GM19324 (cell line): ENCODE results near the gene ATP13A3.
"Not testable (repeated sequence)": the region's sequence is repeated elsewhere in the genome, so short reads cannot be mapped to it uniquely, and the experiment has no call there.

Source experiments
- ATAC-seq: cut with Tn5 transposase; IDR thresholded peaks from one replicate; pipeline ENCODE4 v1.9.1; 2021; ENCODE audit warnings: mild to moderate bottlenecking, moderate library complexity; ENCODE audit not compliant: unreplicated experiment, low FRiP score

Gene ATP13A3

DNA sequence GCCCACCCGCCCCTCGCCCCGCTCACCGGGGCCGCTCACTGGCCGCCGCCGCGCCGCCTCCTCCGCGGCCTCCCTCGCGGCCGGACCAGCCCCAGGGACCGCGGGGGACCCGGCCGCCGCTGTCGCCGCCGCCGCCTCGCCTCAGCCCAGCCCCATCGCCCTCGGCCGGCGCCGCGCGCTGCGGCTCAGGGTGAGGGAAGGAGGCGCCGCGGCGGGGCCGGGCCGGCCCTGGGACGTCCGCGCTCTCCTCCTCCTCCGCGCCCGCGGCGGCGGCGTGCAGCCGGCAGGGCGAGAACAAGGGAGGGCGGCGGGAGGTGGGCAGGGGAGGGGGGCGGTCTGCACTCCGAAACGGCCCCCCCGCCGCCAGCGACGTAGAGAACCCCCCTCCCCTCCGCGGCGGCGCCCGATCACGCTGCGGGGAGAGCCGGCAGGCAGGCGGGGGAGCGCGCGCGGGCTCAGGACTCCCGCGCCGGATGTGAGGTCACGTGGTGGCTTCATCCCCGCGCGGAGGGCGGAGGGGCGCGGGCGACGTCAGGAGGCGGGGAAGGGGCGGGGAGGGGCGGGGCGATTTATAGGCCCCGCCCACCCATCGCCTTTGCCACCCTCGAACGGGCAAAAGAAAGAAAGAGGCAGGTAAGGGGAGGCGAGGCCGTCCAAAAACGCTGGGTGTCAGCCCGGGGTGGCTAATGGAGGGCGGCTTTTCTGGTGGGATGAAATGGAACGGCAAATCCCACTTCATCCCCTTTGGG lies at the start of gene ATP13A3:
Gene ATP13A3, minus strand, starts transcription at position 463 of the 749 bp plus-strand sequence. CDS start 24,812 bp downstream, outside the sequence.
- peak; percentile 81 for ATAC-seq

DNA sequence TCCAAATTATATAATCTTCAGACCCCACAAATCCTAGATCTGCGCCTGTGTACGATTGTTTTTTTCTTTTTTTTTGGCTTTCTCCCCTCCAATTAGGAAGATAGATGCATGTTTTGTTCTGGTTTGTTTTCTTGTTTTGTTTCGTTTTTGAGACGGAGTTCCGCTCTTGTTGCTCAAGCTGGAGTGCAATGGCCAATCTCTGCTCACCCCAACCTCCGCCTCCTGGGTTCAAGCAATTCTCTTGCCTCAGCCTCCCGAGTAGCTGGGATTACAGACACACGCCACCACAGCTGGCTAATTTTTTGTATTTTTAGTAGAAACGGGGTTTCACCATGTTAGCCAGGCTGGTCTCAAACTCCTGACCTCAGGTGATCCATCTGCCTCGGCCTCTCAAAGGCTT lies 48.4 kb upstream of the ATP13A3 start:
- not testable (repeated sequence) for ATAC-seq

DNA sequence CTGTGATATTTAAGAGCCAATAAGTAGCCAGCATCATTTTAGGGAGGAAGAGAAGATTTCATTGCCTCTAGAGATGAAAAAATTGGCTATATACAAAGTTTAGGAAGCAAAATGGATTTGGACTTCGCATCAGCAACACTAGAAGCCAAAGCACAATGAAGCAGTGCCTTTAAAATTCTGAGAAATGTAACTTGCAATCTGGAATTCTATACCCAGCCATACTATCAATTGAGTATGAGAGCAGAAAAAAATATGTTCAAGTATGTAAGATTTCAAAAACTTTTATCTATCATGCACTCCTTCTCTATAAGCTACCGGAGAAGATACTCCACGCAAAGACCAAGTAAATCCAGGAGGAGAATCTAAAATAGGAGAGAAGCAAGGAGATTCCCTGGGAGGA lies 47.4 kb upstream of the ATP13A3 start:
- no peak for ATAC-seq

DNA sequence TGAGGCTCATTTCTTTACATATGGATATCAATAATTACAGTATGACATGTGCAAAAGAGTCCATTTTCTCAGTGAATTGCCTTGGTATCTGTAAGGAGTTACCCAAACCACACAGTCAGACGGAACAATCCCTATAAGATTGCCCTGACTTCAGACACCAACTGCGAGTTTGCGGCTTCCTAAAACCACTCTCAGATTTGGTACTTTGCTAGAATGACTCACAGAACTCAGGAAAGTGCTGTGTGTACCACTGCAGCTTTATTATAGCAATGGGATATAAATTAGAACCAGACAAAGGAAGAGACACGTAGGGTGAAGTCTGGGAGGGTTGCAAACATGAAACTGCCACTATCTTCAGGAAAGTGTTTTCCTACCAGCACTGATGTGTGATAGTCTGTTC lies 45.8 kb upstream of the ATP13A3 start:
- no peak for ATAC-seq

DNA sequence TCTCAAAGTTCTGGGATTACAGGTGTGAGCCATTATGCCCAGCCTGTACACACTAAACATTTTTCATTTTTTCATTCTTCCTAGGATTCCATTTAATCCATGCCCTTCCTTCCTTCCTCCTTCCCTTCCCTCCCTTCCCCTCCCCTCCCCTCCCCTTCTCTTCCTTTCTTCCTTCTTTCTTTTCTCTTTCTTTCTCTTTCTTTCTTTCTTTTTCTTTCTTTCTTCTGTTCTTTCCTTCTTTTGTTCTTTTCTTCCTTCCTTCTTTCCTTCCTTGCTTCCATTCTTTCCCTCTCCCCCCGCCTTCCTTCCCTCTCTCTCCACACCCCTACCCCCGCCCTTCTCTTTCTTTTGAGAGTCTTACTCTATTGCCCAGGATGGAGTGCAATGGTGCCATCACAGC lies 40.9 kb upstream of the ATP13A3 start:
- no peak for ATAC-seq

DNA sequence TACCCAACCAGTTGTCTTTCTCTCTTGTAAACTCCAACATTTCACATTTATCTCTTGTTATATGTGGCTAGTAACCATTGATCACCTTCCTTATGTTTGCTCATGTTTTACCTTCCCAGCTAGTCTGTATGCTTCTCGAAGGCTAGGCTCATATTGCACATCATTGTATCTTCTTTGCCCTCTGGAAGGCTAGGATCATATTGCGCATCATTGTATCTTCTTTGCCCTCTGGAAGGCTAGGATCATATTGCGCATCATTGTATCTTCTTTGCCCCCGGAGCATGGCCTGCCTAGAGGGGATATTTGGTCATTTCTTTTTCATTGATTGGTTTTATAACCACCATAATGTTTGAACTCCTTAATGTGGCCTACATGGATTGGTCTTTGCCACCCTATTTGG lies 39.4 kb upstream of the ATP13A3 start:
- no peak for ATAC-seq

DNA sequence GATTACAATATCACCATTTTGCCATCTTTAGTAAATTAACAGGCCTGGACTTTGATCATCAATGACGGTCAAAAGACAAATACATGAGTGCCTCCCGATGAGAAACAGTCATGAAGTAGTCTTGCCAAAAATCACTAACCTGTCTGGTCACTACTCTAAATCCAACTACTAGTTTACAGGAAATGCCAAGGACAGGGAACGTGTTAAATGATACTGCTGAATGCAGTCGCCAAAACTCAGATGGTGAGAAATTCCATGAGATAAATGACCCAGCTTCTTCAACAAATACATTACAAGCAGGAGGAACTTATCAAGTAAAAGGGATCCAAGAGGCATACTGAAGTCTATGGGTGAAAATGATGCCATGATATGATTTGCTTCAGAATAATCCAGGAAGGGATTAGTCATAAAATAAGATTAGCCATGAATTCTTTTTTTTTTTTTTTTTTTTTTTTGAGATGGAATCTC lies 35.8 kb upstream of the ATP13A3 start:
- ATAC-seq = no peak

DNA sequence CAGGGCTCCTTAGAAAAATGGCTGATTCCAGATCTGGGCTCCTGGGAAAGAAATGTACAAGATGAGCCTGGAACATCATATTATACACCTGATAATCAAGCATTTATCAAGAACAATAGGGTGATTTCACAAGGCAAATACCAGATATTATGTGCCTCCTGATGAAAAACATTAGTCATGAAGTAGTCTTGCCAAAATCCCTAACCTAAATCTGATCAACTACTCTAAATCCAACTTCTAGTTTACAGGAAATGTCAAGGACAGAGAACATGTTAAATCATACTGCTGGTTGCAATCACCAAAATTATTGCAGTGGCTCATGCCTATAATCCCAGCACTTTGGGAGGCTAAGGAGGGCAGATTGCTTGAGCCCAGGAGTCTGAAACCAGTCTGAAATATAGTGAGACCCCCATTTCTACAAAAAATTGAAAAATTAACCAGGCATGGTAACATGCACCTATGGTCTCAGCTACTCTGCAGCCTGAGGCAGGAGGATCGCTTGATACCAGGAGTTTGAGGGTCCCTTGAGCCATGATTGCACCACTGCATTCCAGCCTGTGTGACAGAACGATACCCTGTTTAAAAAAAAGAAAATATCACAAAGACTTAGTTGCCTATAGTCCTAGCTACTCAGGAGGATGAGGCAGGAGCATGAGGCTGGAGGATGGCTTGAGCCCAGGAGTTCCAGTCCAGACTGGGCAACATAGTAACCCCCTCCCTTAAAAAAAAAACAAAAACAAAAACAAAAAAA lies 34.9 kb upstream of the ATP13A3 start:
- ATAC-seq = no peak

DNA sequence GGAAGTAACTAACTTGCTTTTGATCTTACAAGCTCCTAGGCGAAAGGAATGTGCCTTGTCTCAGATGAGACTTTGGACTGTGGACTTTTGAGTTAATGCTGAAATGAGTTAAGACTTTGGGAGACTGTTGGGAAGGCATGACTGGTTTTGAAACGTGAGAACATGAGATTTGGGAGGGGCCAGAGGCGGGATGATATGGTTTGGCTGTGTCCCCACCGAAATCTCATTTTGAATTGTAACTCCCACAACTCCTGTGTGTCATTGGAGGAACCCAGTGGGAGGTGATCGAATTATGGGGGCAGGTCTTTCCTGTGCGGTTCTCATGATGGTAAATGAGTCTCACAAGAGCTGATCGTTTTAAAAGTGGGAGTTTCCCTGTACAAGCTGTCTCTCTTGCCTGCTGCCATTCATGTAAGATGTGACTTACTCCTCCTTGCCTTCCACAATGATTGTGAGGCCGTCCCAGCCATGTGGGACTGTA lies 33.9 kb upstream of the ATP13A3 start:
- ATAC-seq = not testable (repeated sequence)

DNA sequence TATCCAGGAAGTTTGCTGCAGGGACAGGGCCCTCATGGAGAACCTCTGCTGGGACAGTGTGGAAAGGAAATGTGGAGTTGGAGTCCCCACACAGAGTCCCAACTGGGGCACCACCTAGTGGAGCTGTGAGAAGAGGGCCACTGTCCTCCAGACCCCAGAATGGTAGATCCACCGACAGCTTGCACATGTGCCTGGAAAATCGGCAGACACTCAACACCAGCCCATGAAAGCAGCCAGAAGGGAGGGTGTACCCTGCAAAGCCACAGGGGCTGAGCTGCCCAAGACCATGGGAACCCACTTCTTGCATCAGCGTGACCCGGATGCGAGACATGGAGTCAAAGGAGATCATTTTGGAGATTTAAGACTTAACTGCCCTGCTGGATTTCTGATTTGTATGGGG lies 33.4 kb upstream of the ATP13A3 start:
- not testable (repeated sequence) for ATAC-seq

DNA sequence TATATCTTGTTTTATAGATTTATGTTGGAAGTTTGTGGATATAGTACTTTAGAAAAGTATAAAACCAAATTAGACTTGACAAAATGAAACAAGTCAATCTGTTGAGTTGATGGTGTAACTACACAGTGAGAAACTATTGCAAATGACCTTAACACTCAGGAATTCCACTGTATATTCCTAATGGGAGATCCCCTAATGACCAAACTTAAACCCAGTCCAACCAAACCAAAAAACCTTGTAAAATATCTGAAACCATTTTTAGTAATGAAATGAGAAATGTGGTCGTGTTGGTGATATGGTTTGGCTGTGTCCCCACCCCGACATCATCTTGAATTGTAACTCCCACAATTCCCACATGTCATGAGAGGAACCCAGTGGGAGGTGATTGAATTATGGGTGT lies 31.9 kb upstream of the ATP13A3 start:
- ATAC-seq = no peak

DNA sequence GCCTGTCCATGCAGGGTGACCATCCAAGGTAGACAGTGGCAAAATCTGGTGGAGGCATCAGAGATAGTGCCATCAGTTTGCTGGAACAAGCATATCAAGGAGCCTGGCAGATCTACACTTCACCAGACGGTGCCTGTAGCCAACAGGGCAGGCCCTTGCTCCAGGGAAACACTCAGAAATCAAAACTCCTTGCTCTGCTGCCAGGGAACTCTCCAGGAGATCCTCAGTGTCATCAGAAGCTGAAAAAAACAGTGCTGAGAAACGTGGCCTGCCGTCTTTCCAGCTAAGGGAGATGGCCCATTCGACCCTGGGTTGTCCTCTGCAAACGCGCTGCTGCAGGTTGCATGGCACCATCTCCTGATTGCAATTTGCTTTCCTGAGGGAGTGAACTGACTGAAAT lies 30.5 kb upstream of the ATP13A3 start:
- no peak for ATAC-seq

DNA sequence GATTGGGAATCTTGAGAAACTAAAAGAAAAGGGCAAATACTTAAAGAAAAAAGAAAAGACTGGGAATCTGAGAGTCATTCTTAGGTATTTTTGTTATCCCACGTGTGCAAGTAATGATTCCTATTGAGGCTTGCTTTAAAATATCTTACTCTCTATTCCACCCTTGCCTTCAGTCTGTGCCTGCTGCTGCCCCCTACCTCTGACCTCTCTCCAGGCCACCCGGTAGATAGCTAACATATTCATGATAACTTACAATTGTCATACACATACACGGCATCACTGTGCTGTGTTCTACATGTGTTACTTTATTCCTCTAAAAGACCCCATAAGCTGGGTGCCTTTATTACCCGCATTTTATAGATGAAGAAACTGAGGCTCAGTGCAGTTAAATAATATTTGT lies 27.8 kb upstream of the ATP13A3 start:
- ATAC-seq = no peak

DNA sequence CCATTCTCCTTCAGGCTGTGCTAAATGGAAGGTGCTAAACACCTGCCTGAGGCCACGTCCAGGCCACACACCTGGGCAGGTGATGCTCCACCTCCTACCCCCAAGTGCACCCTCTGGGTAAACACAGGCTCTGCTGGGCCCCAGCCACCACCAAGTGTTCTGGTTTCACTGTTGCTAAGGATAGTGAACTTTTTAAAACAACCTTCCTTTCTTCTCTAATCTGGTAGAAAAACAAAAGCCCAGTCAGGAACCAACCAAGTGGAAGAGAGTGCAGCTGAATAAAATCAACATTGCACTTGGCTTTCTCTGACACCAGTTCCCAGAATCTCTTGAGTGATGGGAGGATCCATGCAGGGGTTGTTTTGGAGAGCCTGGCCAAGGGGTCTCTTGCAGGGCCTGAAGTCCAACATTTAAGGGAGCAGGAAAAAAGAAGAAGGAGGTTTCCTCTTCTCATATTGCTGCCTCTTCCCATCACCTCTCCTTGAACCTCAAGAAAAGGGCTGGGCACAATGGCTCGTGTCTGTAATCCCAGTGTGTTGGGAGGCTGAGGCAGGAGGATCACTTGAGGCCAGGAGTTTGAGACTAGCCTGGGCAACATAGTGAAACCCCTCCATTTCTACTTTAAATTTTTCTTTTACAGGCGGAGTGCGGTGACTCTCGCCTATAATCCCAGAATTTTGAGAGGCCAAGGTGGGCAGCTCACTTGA lies 26.2 kb upstream of the ATP13A3 start:
- no peak for ATAC-seq

DNA sequence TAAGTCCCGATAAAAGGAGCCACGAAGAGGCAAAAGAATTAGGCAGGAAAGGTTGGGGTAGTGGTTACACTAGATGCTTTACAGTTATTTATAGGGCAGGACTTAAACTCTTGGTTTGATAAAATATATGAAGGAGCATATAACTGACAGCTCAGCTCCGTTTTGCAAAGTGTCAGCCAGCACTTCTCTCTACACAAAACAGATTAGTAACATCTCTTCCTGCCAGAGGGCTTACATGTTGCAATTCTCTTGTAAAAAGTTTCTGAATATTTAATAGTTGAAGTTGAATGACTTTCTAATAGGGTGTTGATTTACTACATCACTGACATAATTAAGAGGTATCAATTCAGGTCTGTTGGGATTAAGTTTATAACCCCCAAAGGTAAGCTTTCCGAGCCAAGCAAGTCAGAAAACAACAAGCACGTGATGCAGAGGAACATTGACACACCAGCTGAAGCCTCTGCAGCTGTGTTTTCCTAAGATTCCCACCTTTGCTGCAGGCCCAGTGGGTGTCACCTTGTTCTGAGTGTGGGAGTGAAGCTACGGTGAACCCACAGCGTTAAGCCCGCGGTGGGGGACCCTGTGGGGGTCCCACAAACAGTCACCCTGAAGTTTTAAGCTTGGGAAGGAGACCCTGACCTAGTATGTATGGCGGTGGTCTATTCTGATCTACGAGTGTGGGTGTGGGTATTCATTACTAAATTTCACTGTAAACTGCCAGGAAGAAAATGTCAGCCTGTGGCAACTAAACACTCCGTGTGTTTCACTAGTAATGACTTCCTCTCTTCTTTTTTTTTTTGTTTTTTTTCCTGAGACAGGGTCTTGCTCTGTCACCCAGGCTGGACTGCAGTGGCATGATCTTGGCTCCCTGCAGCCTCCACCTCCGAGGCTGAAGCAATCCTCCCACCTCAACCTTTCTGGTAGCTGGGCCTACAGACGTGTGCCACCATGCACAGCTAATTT lies 22.0 kb upstream of the ATP13A3 start:
- ATAC-seq = no peak

DNA sequence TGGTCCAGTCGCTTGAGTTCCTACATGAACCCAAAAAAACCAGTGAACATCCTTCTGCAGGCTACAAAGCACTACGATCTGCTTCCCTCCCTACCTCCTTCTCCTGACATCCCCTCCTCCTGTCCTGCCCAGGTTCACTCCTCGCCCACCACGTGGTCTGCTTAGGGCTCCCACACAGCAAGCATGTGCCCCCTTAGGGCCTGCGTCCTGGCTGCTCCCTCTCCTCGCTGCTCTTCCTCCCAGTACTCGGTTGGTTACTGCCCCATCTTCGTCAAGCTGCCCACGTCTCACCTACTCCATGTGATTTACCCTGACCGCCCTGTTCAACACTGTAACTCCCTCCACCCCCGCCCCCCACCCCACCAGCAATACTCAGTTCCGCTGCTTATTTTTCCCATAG lies 20.8 kb upstream of the ATP13A3 start:
- no peak for ATAC-seq

DNA sequence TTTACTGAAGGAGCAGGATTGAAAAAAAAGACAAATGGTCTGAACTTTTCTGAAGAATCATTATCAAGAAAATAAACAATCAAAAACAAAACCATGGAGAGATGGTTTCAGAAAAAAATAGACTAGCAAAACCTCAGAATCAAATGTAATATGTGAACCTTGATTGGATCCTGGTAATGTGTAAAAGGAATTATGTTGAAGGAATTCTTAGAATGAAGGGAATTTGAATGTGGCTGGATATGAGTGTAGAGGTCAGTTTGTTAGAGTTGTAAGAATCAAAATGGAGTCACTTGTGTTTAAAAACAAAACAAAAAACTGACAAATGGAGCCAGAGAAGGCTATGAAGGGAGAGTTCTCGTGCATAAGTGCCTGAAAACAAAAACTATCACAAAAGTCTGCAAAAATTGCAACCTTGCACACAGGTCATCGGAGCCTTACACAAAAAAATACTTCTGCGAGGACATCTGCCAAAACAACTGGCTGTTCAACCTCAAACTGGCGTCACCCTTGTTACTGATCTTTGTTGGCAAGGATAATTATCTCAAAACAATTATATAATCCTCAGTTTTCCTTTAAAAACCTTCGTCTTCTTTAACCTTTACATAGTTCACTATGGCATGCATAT lies 19.1 kb upstream of the ATP13A3 start:
- ATAC-seq = no peak

DNA sequence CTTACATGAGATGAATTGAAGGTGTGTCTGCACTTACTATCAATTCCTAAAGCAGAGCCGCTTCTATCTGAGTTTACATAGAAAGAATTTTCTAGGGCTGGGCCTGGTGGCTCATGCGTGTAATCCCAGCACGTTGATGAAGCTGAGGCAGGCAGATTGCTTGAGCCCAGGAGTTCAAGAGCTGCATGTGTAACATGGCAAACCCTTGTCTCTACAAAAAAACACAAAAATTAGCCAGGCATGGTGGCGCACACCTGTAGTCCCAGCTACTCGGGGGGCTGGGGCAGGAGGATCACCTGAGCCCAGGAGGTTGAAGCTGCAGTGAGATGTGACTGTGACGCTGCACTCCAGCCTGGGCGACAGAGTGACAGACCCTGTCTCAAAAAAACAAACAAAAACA lies 18.1 kb upstream of the ATP13A3 start:
- no peak for ATAC-seq

DNA sequence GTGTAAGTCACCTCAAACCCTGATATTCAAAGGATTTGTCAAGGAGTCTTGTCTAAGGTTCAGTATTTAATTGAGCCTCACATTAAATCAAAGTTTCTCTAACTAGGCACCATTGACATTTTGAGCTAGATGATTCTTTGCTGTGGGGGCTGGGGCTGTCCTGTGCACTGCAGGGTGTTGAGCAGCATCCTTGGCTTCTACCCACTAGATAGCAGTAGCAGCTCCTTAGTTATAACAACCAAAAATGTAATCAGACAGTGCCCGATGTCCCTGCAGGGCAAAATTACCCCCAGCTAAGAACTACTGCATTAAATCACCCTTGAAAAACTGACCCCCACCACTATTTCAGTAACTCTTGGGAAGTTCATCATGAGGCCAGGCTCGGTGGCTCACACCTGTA lies 17.3 kb upstream of the ATP13A3 start:
- ATAC-seq = no peak
